ENCODE data around the gene BBIP1.
A peak's percentile ranks its signal among the peaks of the same experiment; 100 is the strongest.

BBIP1 gene

GRCh38 chr10:110860576-110861241 lies 58.3 kb downstream of the BBIP1 start:
- H3K27ac Mint-ChIP-seq, result peak overlapping the region; percentile 95
- intact Hi-C loops (cut with micrococcal nuclease), result no loop called here
- no peaks in the 10 kb centered on the region for H3K27me3 Mint-ChIP-seq
- H3K36me3 Mint-ChIP-seq (ENCODE audit: low read depth), result no peaks in the 10 kb centered on the region
- peaks cover 75% of the 10 kb centered on the region for H3K4me1 Mint-ChIP-seq (ENCODE audit: low read depth)
- H3K9me3 Mint-ChIP-seq, result no peaks in the 10 kb centered on the region
- H3K4me3 Mint-ChIP-seq, result no peak overlapping the region

- Mint-ChIP-seq H3K9me3 (no peaks in the 10 kb centered on the region), H3K4me1 (ENCODE audit: low read depth) (peaks cover 73% of the 10 kb centered on the region), H3K27me3 (no peaks in the 10 kb centered on the region), H3K27ac (peak overlapping the region; percentile 95), H3K4me3 (no peak overlapping the region), H3K36me3 (ENCODE audit: low read depth) (no peaks in the 10 kb centered on the region)
- intact Hi-C loops (cut with micrococcal nuclease), result no loop called here
Measured at GRCh38 chr10:110859973-110860376, 59.0 kb downstream of the BBIP1 start.

- Mint-ChIP-seq H3K27ac (peak overlapping the region; percentile 95), H3K9me3 (no peaks in the 10 kb centered on the region), H3K4me3 (no peak overlapping the region), H3K4me1 (ENCODE audit: low read depth) (peaks cover 71% of the 10 kb centered on the region), H3K36me3 (ENCODE audit: low read depth) (no peaks in the 10 kb centered on the region), H3K27me3 (no peaks in the 10 kb centered on the region)
- intact Hi-C loops (cut with micrococcal nuclease), result no loop called here
Measured at GRCh38 chr10:110859206-110859972, 59.6 kb downstream of the BBIP1 start.

GRCh38 chr10:110858297-110858934 lies 60.6 kb downstream of the BBIP1 start:
- Mint-ChIP-seq H3K4me3 (no peak overlapping the region), H3K4me1 (ENCODE audit: low read depth) (peaks cover 63% of the 10 kb centered on the region), H3K36me3 (ENCODE audit: low read depth) (no peaks in the 10 kb centered on the region), H3K27me3 (no peaks in the 10 kb centered on the region), H3K27ac (peak overlapping the region; percentile 95), H3K9me3 (no peaks in the 10 kb centered on the region)
- intact Hi-C loops (cut with micrococcal nuclease), result no loop called here

GRCh38 chr10:110857265-110858171 lies 61.5 kb downstream of the BBIP1 start:
- Mint-ChIP-seq H3K4me1 (ENCODE audit: low read depth) (peaks cover 62% of the 10 kb centered on the region), H3K9me3 (no peaks in the 10 kb centered on the region), H3K4me3 (no peak overlapping the region), H3K27ac (peak overlapping the region; percentile 95), H3K36me3 (ENCODE audit: low read depth) (no peaks in the 10 kb centered on the region), H3K27me3 (no peaks in the 10 kb centered on the region)
- intact Hi-C loops (cut with micrococcal nuclease), result no loop called here

GRCh38 chr10:110853921-110854605 lies 64.9 kb downstream of the BBIP1 start:
- H3K27me3 Mint-ChIP-seq, result no peaks in the 10 kb centered on the region
- no peak overlapping the region for H3K4me3 Mint-ChIP-seq
- intact Hi-C loops (cut with micrococcal nuclease), result no loop called here
- no peak overlapping the region for H3K27ac Mint-ChIP-seq
- H3K9me3 Mint-ChIP-seq, result no peaks in the 10 kb centered on the region
- peaks cover 60% of the 10 kb centered on the region for H3K4me1 Mint-ChIP-seq (ENCODE audit: low read depth)
- no peaks in the 10 kb centered on the region for H3K36me3 Mint-ChIP-seq (ENCODE audit: low read depth)

GRCh38 chr10:110852947-110853346 lies 66.0 kb downstream of the BBIP1 start:
- intact Hi-C loops (cut with micrococcal nuclease), result no loop called here
- no peak overlapping the region for H3K4me3 Mint-ChIP-seq
- H3K9me3 Mint-ChIP-seq, result no peaks in the 10 kb centered on the region
- H3K27ac Mint-ChIP-seq, result peak overlapping the region; percentile 46
- H3K27me3 Mint-ChIP-seq, result no peaks in the 10 kb centered on the region
- peaks cover 51% of the 10 kb centered on the region for H3K4me1 Mint-ChIP-seq (ENCODE audit: low read depth)
- no peaks in the 10 kb centered on the region for H3K36me3 Mint-ChIP-seq (ENCODE audit: low read depth)

- Mint-ChIP-seq H3K4me3 (no peak overlapping the region), H3K36me3 (ENCODE audit: low read depth) (no peaks in the 10 kb centered on the region), H3K4me1 (ENCODE audit: low read depth) (peaks cover 46% of the 10 kb centered on the region), H3K27me3 (no peaks in the 10 kb centered on the region), H3K27ac (peak overlapping the region; percentile 46), H3K9me3 (no peaks in the 10 kb centered on the region)
- intact Hi-C loops (cut with micrococcal nuclease), result no loop called here
Measured at GRCh38 chr10:110852255-110852896, 66.6 kb downstream of the BBIP1 start.

GRCh38 chr10:110851020-110851612 lies 67.9 kb downstream of the BBIP1 start:
- intact Hi-C loops (cut with micrococcal nuclease), result no loop called here
- no peak overlapping the region for H3K27ac Mint-ChIP-seq

GRCh38 chr10:110850099-110850498 lies 68.9 kb downstream of the BBIP1 start:
- intact Hi-C loops (cut with micrococcal nuclease), result no loop called here
- H3K36me3 Mint-ChIP-seq (ENCODE audit: low read depth), result no peaks in the 10 kb centered on the region
- H3K4me1 Mint-ChIP-seq (ENCODE audit: low read depth), result peaks cover 47% of the 10 kb centered on the region
- no peak overlapping the region for H3K4me3 Mint-ChIP-seq
- no peak overlapping the region for H3K27ac Mint-ChIP-seq
- no peaks in the 10 kb centered on the region for H3K9me3 Mint-ChIP-seq
- H3K27me3 Mint-ChIP-seq, result no peaks in the 10 kb centered on the region

More at GRCh38 chr10:110851020-110851612, 67.9 kb downstream of the BBIP1 start:
- Mint-ChIP-seq H3K4me3 (no peak overlapping the region), H3K36me3 (ENCODE audit: low read depth) (no peaks in the 10 kb centered on the region), H3K27me3 (no peaks in the 10 kb centered on the region), H3K9me3 (no peaks in the 10 kb centered on the region), H3K4me1 (ENCODE audit: low read depth) (peaks cover 51% of the 10 kb centered on the region)
